ENCODE results near the gene OR9A2.

The OR9A2 gene

GRCh38 chr7:143013473-143013872, 13.5 kb downstream of the OR9A2 start:
- TF ChIP-seq CTCF (IDR thresholded peaks at IDR 0.05; ENCODE audit: insufficient read depth, low read depth, low read length, missing control alignments) = no peak
- H3K4me3 ChIP-seq (ENCODE audit: low read depth, low read length) = no peak overlapping the region
- DNase-seq (ENCODE audit: low read depth) = no peak

- no peak for TF ChIP-seq CTCF (IDR thresholded peaks at IDR 0.05; ENCODE audit: insufficient read depth, low read depth, low read length, missing control alignments)
- H3K4me3 ChIP-seq (ENCODE audit: low read depth, low read length) = no peak overlapping the region
- DNase-seq (ENCODE audit: low read depth) = no peak
Measured at GRCh38 chr7:143012409-143012808, 14.5 kb downstream of the OR9A2 start.

GRCh38 chr7:143012001-143012400, 14.9 kb downstream of the OR9A2 start:
- no peak for DNase-seq (ENCODE audit: low read depth)
- H3K4me3 ChIP-seq (ENCODE audit: low read depth, low read length) = no peak overlapping the region
- TF ChIP-seq CTCF (IDR thresholded peaks at IDR 0.05; ENCODE audit: insufficient read depth, low read depth, low read length, missing control alignments) = no peak

- peak; percentile 72 for TF ChIP-seq CTCF (IDR thresholded peaks at IDR 0.05; ENCODE audit: insufficient read depth, low read depth, low read length, missing control alignments)
- peak; percentile 66 for DNase-seq (ENCODE audit: low read depth)
- no peak overlapping the region for H3K4me3 ChIP-seq (ENCODE audit: low read depth, low read length)
Measured at GRCh38 chr7:143008007-143008901, 18.7 kb downstream of the OR9A2 start.

GRCh38 chr7:143005632-143006260, 21.2 kb downstream of the OR9A2 start:
- H3K4me3 ChIP-seq (ENCODE audit: low read depth, low read length) = no peak overlapping the region
- no peak for DNase-seq (ENCODE audit: low read depth)
- no peak for TF ChIP-seq CTCF (IDR thresholded peaks at IDR 0.05; ENCODE audit: insufficient read depth, low read depth, low read length, missing control alignments)

- peak; percentile 63 for TF ChIP-seq CTCF (IDR thresholded peaks at IDR 0.05; ENCODE audit: insufficient read depth, low read depth, low read length, missing control alignments)
- DNase-seq (ENCODE audit: low read depth) = peak; percentile 69
- H3K4me3 ChIP-seq (ENCODE audit: low read depth, low read length) = no peak overlapping the region
Measured at GRCh38 chr7:143003393-143004051, 23.4 kb downstream of the OR9A2 start.
